HG03025 (cell line): ENCODE data around the gene PDIA2.

Source experiments
- ATAC-seq: cut with Tn5 transposase; IDR thresholded peaks from one replicate; pipeline ENCODE4 v1.9.1; 2021; ENCODE audit warnings: mild to moderate bottlenecking, moderate library complexity; ENCODE audit not compliant: unreplicated experiment, low FRiP score

Gene PDIA2

DNA sequence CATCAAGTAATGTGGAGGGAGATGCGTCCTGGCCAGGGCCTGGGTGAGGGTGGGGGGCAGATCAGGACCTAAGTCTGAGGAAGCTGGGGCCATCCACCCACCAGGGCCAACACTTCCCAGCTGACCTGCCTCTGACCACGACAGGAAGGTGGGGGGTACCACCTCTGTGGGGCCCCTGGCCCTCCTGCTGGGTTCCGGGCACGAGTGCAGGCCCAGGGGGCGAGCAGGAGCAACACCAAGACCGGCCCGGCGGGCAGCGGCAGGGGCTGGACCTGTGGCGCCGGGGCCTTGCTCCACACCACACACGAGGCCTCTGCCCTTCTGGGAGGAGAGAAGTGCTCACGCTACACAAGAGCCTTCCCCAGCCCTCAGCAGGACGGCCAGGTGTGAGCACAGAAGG is 13.3 kb downstream of the PDIA2 start:
- no peak for ATAC-seq

DNA sequence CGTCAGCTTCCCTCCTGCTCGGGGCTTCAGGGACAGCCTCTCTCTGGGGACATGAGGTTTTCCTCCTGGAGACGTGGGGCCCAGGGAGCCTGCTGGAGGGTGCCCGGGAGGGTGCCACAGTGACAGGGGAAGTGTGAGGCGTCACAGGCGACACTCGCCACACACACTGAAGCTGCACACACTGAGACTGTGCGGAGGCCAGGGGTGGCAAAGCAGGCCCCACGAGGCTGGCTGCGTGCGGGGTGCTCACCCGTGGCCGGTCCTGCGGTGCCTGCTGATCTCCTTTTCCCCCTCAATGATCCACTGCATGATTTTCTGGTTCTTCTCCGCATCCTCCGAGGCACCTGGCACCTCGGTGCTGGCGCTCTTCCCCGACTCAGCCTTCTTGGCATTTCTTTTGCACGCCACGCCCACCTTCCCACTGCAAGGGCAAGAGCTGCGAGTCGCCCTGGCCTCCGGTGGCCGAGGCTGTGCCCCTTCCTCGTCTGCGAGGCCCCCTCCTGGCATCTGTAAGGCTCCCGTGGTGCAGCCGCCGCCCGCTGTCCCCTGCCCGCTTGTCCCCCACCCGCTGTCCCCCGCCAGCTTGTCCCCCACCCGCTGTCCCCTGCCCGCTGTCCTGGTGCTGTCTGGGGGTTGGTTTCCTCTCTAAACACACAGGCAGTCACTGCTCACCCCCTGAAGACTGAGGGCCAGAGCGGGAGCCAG is 14.0 kb downstream of the PDIA2 start:
- ATAC-seq = no peak

DNA sequence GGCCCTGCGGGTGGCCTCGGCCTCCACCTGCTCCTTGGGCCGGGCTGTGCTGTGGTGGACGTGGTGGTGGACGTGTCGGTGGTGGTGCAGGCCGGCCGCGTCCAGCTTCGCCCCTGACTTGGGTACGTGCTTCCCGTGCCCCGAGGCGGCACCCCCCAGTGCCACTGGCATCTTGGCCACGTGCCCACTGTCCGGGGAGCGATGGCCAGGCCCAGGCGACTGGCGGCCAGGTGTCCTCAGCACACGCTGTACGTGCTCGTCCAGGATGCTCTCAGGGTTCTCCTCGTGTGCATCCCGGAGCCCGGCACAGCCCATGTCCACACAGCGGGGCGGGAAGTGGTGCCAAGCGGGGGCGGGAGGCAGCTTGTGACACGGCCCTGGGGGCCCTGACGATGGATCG is 14.9 kb downstream of the PDIA2 start:
- ATAC-seq = no peak

DNA sequence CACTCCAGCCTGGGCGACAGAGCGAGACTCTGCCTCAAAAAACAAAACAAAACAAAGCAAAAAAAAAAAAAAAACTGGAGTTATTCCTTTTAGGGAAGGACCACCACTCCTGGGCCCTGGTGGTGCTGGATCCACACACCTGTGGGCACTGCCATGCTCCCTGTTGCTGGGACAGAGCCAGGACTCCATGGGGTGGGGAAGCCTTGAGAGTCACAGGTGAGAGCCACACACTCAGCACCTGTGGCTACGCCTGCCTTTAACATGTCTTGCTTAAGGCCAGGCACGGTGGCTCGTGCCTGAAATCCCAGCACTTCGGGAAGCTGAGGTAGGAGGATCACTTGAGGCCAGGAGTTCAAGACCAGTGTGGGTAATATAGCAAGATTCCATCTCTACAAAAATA is 18.3 kb downstream of the PDIA2 start:
- ATAC-seq = no peak

DNA sequence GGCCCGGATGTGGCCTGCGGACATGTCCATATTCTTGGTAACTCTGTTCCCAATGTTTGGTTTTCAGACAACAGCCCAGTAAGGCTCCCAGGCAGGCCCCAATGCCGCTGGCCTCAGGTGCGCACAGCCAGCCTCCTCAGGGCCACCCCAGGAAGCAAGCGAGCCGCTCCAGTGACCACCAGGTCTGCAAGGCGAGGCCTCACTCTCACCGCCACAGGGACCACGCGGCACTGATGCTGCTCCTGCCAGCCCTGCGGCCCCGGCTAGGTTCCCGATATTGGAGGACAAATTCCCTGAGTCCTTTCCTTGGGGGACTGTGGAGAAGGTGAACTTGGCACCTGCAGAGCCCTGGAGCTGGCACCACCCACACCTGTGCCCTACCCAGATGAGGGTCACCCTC is 19.0 kb downstream of the PDIA2 start:
- no peak for ATAC-seq

DNA sequence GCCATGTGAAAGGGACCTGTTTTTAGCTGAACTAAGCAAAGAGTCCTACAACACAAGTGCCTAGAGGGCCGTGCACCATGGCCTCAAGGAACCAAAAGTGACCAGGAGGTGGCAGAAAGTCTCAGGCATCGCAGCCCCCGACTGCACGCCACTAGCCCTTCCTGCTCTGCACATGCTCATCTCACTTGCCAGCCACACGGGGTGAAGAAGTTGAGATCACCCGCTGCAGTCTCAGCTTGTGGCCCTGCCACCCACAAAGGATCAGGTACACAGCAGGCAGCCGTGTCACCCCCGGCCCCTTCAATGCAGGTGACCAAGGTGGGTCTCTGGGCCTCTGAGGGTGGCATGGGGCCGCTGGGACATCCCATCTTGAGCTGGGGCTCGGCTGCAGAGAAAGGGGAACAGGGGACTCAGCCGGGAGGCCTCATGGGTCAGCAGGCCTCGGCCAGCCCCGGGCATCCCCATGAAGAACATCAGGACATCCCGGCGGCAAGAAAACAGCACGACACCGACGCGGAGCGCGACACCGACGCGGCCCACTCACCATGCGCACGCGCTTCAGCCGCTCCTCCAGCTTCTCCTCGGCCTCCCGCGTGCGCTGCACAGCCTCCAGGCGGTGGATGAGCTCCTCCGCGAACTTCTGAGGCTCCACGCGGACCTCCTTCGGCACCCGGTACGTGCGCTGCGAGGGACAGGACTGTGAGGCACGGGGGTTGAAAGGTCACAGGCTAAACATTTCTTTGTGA is 21.0 kb downstream of the PDIA2 start:
- no peak for ATAC-seq

DNA sequence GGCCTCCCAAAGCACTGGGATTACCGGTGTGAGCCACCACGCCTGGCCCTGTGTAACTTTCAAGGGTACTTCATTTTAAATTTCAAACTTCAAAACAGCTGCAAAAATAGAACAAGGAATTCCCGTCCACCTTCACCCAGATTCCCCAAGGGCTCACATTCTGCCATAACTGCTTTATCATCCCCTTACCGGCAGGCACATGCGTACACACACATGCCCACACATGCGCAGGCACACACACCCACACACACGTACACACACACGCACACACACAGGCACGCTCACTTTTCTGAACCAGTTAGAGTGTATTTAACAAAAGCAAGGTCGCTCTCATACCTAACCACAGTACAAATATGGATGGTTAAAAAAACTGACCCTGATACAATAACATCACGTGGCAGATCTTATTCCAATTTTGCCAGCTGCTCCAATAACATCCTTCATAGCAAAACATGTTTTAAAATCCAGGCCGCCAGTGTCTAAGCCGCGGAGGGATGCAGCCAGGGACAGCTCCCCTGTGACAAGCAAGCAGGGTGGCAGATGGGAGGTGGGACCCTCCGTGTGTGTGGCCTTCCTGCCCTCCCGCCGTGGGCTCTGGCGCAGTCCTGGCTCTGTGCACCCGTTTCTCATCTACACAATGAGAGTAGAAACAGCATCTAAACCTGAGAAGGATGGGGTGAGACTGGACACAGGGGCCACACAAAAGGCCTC is 23.1 kb downstream of the PDIA2 start:
- ATAC-seq = no peak

DNA sequence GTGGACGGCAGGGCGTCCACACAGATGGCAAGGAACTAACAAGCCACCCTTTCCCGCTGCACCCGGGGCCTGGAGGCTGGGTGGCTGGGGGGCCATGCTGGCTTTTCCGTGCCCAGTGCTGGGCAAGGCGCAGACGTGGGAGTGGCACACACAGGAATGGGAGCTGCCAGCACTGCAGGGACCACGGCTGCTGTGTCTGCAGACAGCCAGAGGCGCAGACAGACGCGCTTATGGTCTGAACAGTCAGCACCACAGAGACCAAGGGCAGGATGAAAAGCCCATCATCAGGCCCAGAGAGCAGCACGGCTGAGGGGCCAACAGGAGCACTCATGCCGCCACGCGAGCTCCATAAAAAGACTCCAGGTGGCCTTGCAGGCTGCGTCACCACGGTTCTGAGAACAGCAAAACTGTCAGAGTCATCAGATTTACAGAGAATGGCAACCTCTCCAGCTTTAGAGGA is 24.0 kb downstream of the PDIA2 start:
- ATAC-seq = no peak

DNA sequence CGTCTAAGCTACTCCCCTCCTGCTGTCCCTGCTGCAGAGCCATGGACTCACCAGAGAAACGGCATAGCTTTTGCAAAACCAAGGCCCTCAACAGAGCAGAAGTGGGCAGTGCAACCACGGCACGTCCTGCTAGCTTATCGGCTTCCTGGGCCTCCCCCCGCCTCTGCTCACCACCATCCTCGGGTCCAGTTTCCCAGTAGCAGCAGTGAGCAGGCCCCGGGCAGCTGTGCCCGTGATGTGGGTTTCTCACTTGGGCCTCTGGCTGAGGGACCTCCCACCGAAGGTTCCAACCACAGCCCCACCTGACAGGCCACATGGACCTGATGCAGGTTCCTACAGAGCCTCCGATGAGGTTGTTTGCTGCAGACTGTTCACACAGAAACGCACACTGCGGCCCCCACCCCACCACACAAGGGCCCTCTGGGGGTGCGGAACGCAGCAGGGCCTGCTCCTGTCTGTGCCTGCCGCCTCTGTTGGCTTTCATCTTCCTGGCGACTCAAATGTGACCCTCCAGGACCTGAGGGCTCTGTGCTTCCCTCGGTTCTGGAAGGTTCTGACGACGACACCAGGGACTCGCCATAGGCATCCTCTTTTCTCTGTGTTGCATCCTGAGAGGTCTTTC is 24.8 kb downstream of the PDIA2 start:
- ATAC-seq = no peak

DNA sequence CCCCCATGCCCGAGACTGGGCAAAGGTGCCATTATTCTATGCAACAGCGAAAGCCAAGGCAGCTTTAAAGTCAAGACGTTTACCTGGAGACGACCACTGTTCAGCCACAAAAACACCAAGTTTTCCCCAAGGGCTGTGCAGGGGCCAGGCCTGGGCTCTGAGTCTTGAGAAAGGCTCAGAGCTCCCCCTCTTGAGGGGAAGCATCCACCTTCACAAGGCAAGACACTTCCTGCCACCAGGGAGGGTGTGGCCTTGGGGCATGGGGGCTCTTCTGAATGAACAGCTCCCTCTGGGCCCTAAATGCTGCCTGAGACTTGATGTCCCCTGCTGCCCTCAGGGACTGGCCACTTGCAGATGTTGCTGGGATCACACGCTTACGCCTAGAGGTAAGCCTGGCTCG is 26.5 kb downstream of the PDIA2 start:
- ATAC-seq = no peak

DNA sequence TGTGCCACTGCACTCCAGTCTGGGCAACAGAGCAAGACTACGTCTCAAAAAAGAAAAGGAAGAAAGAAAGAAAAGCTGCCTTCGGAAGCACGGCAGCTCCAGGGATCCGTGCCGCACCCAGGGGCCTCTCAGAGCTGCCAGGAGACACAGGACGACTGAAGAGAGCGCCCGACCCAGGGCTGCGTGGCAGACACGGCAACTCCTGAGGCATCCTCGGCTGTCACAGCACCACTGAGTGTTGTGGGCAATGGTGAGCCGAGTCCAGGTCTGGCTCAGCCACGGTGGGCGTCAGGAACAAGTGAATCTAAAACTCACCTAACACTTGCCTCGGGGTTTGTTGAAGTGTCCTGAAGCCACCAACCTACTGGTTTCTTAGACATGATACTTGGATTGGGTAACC is 28.8 kb downstream of the PDIA2 start:
- no peak for ATAC-seq

DNA sequence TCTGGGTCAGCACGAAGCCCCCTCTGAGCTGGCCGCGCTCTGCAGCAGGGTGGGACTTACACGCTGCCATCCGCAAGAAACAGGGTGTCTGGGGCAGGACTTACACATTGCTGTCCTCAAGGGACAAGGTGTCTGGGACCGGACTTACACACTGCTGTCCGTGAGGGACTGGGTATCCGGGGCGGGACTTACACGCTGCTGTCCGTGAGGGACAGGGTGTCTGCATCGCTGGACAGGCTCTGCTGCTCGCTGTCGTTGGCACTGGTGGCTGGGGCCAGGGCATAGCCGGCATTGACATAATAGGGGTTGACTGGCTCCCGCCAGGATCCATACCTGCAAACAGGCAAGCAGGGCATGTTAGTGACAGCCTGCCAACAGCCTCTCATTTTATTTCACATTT is 31.4 kb downstream of the PDIA2 start:
- ATAC-seq = no peak

DNA sequence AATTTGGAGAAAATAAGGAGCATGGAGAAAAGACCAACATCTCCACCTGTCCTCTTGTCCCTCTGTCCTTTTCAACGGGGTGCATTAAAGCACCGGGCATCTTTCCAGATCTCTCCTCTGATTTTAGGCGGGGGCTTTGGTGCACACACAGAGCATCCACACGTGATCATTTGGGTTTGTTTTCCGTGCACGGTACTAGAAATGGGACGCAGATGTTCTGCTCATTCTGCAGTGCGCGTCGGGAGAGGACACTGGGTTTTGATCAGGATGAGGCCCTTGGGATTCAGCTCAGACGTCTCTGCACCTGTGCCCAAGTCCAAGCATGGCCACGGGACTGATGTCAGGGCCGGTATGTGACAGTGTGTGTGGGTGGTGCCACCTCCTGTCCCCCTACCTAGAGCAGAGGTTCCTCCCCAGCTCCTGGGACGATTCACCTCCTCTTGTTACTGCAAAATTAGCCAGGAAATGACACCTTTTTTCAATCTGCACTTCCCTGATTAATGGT is 31.9 kb downstream of the PDIA2 start:
- no peak for ATAC-seq

DNA sequence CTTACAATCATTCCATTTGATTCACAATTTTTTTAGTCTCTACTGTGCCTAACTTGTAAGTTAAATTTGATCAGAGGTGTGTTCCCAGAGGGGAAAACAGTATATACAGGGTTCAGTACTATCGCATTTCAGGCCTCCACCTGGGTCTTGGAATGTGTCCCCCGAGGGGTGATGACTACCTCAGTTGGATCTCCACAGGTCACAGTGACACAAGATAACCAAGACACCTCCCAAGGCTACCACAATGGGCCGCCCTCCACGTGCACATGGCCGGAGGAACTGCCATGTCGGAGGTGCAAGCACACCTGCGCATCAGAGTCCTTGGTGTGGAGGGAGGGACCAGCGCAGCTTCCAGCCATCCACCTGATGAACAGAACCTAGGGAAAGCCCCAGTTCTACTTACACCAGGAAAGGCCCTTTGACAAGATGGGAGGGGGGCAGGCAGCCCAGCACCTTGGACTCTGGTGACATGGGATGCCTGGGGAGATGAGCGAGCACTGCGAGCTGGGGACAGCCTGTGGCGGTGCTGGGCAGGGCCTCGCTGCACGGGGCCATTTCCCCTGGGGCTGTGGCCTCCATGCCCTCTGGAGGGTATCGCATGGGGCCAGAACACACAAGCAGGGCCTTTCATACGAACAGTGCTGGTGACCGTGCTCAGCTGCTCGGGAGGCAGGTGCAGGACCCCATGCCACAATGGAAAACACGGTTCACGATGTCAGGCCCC is 33.9 kb downstream of the PDIA2 start:
- no peak for ATAC-seq

DNA sequence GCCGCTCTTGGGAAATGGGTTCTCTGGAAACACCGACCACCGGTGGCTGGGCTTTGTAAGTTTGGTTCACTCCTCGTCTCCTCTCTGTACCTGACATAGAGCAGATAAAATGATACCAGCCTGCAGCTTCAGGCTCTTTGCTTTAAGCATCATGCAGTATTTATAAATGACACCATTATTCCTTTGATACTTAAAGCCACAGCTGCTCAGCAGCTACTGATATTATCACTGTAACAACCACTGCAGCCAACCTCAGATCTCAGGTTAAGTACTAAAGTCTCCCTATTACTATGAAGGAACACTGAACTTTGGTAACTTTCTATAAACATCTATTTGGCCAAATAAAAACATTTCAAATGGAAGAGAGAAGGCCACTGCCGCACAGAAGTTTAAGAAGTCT is 34.6 kb downstream of the PDIA2 start:
- no peak for ATAC-seq

DNA sequence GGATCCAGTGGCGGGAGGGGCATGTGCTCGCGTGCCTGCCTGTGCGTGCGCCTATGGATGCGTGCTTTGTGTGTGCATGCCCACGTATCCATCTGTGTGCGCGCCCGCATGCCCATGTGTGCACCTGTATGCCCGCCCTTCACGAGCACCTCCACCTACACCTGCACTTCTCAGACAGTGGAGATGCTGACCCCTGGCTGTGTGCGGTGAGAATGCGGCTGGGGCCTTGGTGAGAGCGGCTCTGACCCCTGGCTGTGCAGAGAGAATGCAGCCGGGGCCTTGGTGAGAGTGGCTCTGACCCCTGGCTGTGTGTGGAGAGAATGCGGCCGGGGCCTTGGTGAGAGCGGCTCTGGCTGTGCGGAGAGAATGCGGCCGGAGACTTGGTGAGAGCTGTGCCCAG is 35.7 kb downstream of the PDIA2 start:
- ATAC-seq = no peak

DNA sequence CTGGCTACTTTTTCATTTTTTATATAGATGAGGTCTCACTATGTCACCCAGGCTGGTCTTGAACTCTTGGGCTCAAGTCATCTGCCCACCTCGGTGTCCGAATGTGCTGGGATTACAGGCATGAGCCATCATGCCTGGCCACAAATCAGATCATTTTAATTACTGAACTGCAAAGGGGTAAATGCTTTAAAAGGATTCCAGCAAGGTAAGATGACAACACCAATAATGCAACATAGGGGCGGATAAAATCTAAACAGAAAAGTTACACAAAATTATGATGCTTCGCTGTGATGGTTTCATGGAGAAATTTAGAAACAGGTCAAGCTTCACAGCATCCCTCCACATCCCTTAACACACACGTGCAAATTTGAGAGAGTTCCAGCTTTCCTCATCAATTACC is 37.2 kb downstream of the PDIA2 start:
- ATAC-seq = no peak

DNA sequence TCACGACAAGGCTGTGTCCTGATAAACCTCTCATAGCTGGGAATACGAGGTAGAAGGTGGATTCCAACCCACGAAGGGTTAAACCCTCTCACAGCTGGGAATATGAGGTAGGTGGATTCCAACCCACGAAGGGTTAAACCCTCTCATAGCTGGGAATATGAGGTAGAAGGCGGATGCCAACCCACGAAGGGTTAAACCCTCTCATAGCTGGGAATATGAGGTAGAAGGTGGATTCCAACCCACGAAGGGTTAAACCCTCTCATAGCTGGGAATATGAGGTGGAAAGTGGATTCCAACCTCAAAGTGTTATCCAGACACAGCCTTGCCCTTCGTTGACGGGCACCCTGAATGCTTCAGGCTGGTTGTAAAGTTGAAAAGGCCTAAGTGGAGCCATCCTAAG is 38.6 kb downstream of the PDIA2 start:
- no peak for ATAC-seq

DNA sequence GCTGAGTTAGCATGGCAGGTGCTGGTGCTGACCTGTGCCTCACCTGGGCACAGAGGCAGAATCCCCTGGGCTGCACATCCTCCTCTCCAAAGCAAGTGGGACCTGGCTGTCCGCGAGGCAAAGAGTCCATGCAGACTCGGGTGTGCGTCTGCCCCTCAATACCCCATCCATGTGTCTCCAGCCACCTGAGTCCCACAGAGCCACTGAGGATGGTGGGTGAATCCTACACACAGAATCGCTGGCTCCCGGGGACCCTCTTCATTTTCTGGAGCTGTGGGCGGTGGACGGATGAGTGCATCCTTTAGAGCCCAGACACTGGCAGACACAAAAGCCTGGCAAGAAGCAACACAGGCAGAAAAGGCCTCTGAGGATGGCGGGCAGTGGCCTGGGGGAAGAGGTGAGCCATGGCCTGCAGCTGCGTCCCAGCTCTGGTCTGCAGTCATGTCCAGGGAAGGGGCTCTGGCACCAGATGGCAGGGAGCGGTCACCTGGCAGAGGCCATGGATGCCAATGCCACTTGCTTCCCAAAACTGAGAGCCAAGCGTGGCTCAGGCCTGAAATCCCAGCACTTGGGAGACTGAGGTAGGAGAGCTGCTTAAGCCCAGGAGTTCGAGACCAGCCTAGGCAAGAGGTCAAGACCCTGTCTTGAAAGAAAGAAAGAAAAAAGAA is 39.6 kb downstream of the PDIA2 start:
- no peak for ATAC-seq

DNA sequence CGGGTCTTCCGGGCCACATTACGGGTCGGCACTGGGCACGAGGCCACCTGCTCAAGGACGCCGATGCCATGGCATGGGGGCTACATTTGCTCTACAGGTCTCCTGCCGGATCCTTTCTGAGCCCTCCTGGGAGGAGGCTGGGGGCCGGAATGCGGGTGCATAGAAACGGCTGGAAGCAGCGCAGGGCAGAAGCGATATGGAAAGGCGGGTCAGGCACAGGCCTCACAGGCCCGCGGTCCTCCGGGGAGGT is 41.2 kb downstream of the PDIA2 start:
- no peak for ATAC-seq
